ENCODE measurements around the gene TEX11.
"Not testable (repeated sequence)": the region's sequence is repeated elsewhere in the genome, so short reads cannot be mapped to it uniquely, and the experiment has no call there.

DNA sequence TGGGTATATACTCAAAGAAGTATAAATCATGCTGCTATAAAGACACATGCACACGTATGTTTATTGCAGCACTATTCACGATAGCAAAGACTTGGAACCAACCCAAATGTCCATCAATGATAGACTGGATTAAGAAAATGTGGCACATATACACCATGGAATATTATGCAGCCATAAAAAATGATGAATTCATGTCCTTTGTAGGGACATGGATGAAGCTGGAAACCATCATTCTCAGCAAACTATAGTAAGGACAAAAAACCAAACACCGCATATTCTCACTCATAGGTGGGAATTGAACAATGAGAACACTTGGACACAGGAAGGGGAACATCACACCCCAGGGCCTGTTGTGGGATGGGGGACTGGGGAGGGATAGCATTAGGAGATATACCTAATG lies 260.6 kb downstream of the TEX11 start:
- TF ChIP-seq, protein P1, sequence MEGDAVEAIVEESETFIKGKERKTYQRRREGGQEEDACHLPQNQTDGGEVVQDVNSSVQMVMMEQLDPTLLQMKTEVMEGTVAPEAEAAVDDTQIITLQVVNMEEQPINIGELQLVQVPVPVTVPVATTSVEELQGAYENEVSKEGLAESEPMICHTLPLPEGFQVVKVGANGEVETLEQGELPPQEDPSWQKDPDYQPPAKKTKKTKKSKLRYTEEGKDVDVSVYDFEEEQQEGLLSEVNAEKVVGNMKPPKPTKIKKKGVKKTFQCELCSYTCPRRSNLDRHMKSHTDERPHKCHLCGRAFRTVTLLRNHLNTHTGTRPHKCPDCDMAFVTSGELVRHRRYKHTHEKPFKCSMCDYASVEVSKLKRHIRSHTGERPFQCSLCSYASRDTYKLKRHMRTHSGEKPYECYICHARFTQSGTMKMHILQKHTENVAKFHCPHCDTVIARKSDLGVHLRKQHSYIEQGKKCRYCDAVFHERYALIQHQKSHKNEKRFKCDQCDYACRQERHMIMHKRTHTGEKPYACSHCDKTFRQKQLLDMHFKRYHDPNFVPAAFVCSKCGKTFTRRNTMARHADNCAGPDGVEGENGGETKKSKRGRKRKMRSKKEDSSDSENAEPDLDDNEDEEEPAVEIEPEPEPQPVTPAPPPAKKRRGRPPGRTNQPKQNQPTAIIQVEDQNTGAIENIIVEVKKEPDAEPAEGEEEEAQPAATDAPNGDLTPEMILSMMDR (IDR thresholded peaks at IDR 0.05), result not testable (repeated sequence)
- TF ChIP-seq POLR2A, EP300 (IDR thresholded peaks at IDR 0.05): not testable (repeated sequence)
